COLO668 (cell line): ENCODE results near the gene BACE2.
A peak's percentile ranks its signal among the peaks of the same experiment; 100 is the strongest.

Experiments
- DNase-seq: peaks from one replicate; lab custom pipeline; 2025; ENCODE audit not compliant: unreplicated experiment; lab: John Stamatoyannopoulos, UW

BACE2 gene

GRCh38 chr21:41167348-41168342, at the start of gene BACE2:
Gene BACE2, plus strand, starts transcription at chr21:41168160. Its CDS starts 104 bp downstream, at chr21:41168264.
- peak; percentile 61 for DNase-seq

- DNase-seq = no peak
Measured at GRCh38 chr21:41119901-41120300, 48.1 kb upstream of the BACE2 start.

- no peak for DNase-seq
Measured at GRCh38 chr21:41120997-41121396, 47.0 kb upstream of the BACE2 start.

- peak; percentile 86 for DNase-seq
Measured at GRCh38 chr21:41121785-41122415, 46.1 kb upstream of the BACE2 start.

DNA sequence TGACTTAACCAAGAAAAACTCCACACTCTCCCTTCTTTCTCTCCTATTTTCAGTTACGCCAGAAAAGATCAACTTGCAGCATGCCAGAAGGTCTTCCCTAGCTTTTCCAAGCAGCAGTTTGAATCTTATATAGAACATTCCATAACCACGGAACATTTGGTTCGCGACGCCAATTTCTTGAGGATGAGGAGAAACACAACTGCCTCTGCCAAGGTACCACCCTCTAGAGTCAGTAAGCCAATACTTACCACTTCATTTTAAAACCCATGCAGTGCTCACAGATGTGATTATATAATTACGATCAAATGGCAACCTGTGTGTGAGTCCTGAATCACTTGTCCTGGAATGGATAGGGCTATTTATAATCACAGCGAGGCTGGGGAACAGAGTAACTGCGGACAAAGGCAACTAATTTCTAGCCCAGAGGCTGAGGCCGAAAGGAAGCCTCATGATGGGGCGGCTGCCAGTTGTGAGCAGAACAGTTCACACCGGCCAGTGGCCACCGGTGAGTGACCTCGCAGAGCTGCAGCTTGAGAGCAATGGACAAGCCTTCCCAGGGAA, 43.2 kb upstream of the BACE2 start:
- DNase-seq = no peak

GRCh38 chr21:41128981-41129380, 39.0 kb upstream of the BACE2 start:
- DNase-seq = no peak

- no peak for DNase-seq
Measured at GRCh38 chr21:41130883-41131282, 37.1 kb upstream of the BACE2 start.

- peak; percentile 17 for DNase-seq
Measured at GRCh38 chr21:41133874-41134522, 34.0 kb upstream of the BACE2 start.

DNA sequence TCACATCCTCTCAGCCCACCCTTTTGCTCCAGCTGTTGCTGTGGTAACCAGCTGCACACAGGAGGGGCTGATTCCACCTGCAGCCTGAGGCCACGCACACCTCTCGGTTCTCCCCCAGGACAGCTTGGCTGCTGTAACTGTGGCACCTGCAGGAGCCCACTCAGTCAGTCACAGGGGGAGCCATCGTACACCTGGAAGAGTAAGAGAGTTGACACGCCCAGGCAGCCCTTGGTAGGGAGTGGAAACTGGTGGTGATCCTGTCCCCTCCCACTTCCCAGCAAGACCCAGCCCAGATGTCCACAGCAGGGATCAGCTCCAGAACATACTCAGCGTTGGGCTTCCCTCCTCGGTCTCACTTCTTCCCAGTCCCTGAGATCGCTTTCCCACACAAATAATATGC, 32.2 kb upstream of the BACE2 start:
- no peak for DNase-seq

- no peak for DNase-seq
Measured at GRCh38 chr21:41136286-41136685, 31.7 kb upstream of the BACE2 start.

GRCh38 chr21:41137401-41137800, 30.6 kb upstream of the BACE2 start:
- no peak for DNase-seq

- no peak for DNase-seq
Measured at GRCh38 chr21:41137889-41138288, 30.1 kb upstream of the BACE2 start.

GRCh38 chr21:41138711-41139110, 29.2 kb upstream of the BACE2 start:
- DNase-seq = no peak

GRCh38 chr21:41139275-41139674, 28.7 kb upstream of the BACE2 start:
- DNase-seq = no peak

GRCh38 chr21:41139951-41140350, 28.0 kb upstream of the BACE2 start:
- DNase-seq = no peak

- no peak for DNase-seq
Measured at GRCh38 chr21:41141031-41141457, 26.9 kb upstream of the BACE2 start.

- DNase-seq = peak; percentile 70
Measured at GRCh38 chr21:41142051-41142795, 25.7 kb upstream of the BACE2 start.

DNA sequence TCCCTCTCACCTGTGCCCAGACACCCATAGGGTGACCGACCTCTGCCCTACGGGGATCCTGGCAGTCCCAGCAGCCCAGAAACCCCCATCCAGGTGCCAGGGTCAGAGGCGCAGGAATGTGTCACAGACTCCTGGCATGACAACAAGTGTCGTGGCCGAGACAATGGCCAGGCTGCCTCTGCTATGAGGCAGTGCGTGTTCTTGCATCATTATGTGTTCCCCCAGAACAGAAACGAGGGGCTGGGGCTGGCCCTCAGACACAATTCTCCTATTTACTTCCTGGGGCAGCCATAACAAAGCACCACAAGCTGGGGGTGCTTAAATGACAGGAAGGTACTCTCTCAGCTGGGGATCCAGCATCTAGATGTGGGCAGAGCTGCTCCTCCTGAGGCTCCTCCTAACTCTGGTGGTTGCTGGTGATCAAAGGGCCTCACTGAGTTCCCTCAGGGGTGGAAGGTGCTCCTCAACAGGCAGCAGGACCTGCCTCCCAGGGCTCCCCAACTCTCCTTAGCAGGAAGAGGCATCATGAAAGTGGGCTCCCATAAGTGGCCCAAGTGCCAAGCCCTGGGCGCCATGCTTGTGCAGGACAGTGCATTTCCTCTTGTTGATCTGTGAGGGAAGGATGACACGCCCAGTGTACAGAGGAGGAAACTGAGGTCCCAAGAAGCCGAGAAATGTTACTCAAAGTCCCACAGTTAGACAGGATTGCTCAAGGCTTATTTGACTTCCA, 24.2 kb upstream of the BACE2 start:
- no peak for DNase-seq

GRCh38 chr21:41147096-41147978, 20.6 kb upstream of the BACE2 start:
- peak; percentile 47 for DNase-seq
